Stimulated activated CD4-positive, alpha-beta T cell treated with anti-CD3 and anti-CD28 coated beads, Interleukin-15, amount 100 ng/mL, for 48 hours (primary cell): ENCODE measurements around the gene IL17B.

Experiments used
- DNase-seq, 2 donors: peaks; one replicate each; pipeline ENCODE4 v3.0.0-alpha.2; 2020; ENCODE audit warnings: low read depth in 2 of 2

Gene IL17B

DNA sequence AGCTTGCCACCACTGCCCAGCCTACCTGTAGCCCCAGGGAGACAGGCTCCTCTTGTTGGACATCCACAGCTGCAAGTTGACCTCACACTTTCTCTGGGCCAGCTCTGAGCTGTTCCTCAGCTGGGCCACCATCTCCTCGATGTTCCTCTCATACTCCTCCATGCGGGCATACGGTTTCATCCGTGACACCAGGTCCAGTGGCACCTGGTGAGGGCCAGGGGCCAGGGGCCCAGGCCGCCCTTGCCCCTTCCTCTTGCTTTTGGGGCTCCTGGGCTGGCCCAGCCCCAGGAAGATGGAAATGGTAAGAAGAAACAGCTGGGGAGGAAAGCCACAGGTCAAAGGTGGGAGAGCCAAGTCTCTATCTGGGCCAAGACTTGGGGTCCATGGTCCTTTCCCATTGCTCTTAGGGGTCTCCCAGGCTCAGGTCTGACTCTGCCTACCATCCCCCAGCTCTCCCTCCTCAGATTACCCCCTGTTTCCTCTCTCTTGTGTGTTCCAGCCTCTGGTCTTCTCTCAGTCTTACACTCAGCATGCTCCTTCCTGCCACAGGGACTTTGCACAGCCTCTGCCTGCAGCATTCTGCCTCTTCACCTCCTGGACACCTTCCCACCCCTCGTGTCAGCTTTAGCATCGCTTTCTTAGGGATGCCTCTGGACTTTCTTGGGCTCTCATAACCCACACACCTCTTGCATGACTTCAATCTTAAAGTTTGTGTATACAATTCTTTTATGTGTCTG lies 2.2 kb downstream of the IL17B start:
- no peak for DNase-seq

GRCh38 chr5:149376104-149376503 lies 3.0 kb downstream of the IL17B start:
- DNase-seq, result no peak

DNA sequence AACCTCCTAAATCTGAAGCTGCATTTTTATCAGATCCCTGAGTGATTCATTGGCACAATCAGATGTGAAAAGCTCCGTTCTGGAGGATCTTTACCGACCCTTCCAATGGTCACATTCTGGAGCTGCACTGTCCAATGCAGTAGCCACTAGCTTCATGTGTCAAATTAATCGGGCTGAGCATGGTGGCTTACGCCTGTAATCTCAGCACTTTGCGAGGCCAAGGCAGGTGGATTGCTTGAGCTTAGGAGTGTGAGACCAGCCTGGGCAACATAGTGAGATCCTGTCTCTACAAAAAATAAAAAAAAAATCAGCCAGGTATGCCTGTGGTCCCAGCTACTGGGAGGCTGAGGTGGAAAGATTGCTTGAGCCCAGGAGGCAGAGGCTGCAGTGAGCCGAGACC lies 3.7 kb downstream of the IL17B start:
- no peak for DNase-seq

DNA sequence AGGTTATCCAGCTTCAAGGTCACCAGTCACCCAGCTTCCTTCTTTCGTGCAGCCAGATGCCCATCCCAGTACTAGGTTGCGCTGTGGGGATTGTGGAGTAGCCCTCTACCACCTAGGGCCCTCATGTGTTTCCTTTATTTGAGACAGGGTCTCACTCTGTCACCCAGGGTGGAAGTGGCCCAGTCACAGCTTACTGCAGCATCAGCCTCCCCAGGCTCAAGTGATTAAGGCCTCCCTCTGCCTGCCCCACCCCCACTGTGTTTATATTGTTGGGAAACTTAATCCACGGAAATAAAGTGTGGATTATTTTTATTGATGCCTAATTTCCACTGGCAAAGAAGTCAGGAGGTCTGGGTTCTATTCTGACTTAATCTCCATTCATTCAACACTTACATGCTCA lies 4.3 kb downstream of the IL17B start:
- no peak for DNase-seq

- no peak for DNase-seq
Measured at GRCh38 chr5:149374303-149374702, 4.8 kb downstream of the IL17B start.

GRCh38 chr5:149372932-149373331 lies 6.2 kb downstream of the IL17B start:
- DNase-seq, result no peak

- DNase-seq, result no peak
Measured at GRCh38 chr5:149372076-149372795, 6.9 kb downstream of the IL17B start.

- DNase-seq, result peak in 1 of 2 donors; percentile 60
Measured at GRCh38 chr5:149371296-149371962, 7.7 kb downstream of the IL17B start.

- no peak for DNase-seq
Measured at GRCh38 chr5:149370878-149371277, 8.2 kb downstream of the IL17B start.

DNA sequence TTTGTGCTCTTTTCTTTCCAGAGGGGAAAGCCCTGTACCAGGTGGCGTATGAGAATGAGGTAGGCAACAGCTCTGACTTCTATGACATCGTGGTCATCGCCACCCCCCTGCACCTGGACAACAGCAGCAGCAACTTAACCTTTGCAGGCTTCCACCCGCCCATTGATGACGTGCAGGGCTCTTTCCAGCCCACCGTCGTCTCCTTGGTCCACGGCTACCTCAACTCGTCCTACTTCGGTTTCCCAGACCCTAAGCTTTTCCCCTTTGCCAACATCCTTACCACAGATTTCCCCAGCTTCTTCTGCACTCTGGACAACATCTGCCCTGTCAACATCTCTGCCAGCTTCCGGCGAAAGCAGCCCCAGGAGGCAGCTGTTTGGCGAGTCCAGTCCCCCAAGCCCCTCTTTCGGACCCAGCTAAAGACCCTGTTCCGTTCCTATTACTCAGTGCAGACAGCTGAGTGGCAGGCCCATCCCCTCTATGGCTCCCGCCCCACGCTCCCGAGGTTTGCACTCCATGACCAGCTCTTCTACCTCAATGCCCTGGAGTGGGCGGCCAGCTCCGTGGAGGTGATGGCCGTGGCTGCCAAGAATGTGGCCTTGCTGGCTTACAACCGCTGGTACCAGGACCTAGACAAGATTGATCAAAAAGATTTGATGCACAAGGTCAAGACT lies 11.0 kb downstream of the IL17B start:
- no peak for DNase-seq

- DNase-seq, result no peak
Measured at GRCh38 chr5:149367249-149367971, 11.7 kb downstream of the IL17B start.

- no peak for DNase-seq
Measured at GRCh38 chr5:149366169-149366729, 12.8 kb downstream of the IL17B start.

GRCh38 chr5:149365418-149365817 lies 13.7 kb downstream of the IL17B start:
- no peak for DNase-seq

- DNase-seq, result no peak
Measured at GRCh38 chr5:149364719-149365118, 14.4 kb downstream of the IL17B start.

DNA sequence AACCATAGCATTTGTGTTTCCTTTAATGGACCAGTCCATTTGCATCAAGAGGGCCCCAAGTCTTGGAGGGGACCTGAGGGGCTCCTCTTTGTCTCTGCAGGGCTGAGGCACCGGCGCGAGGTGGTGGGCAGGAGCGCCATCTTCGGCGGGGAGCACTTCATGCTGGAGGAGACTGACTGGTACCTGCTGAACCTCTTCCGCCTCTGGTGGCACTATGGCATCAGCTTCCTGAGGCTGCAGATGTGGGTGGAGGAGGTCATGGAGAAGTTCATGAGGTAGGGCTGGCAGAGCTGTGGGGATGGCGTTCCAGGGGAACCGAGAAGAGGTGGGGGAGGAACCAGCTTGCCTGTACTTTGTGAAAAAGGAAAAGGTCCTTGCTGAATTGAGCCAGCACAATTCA lies 15.2 kb downstream of the IL17B start:
- no peak for DNase-seq

GRCh38 chr5:149363358-149363757 lies 15.7 kb downstream of the IL17B start:
- no peak for DNase-seq

- DNase-seq, result no peak
Measured at GRCh38 chr5:149362541-149362940, 16.6 kb downstream of the IL17B start.

DNA sequence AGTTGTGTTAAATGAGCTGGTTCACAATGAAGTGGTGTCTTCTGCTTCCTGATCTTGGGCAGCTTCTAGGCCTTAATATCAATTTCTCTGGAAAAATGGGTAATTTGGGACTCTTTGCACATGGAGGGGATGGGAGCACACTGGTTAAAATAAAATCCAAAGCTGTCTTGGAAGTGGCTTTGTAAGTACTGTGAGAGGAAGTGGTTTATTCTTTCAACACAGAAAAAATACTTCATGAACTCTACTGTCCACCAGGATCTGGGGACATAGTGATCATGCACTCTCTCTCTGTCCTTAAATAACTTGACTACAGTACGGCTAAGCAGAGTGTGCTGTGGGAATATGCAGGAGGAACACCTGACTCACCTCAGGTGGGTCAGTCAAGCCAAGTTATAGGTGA lies 18.8 kb downstream of the IL17B start:
- DNase-seq, result no peak

- no peak for DNase-seq
Measured at GRCh38 chr5:149358868-149359495, 20.1 kb downstream of the IL17B start.

DNA sequence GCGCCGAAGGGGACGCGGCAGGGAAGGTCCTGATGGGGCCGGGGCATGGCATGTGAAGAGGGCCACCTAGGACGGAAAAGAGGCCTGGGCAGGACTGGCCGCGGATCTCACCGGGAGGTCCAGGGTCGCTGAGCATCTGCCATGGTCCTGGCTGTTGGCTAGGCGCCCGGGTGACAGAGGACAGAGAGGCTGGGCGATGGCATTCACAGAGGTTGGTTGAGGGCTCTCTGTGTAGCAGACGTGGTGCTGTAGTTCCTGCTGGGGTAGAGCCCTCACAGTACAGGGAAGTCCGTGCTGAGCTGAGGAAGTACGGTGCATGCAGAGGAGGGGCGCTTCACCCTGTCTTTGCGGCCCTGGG lies 20.8 kb downstream of the IL17B start:
- no peak for DNase-seq
